Karpas-422 (cell line): ENCODE data around the gene TCP11L2. TPM values are rescaled to one million over a fixed set of nuclear protein-coding genes. Genes with fewer than 3 reads are reported as not detected.

Experiments
- DNase-seq: peaks from one replicate; pipeline ENCODE4 v3.0.0-alpha.2; 2015
- H2AFZ ChIP-seq: fragments of 200-600 bp; sonication (generic); 2 replicates; pipeline ENCODE4 v1.6.1; 2014; ENCODE audit warnings: antibody characterized with exemption, low read length, mixed read lengths
- H3K27ac ChIP-seq: fragments of 200-600 bp; sonication (generic); 2 replicates; pipeline ENCODE4 v1.5.1; 2014; ENCODE audit warnings: mild to moderate bottlenecking, low read length, moderate library complexity
- H3K27me3 ChIP-seq: fragments of 200-600 bp; sonication (generic); 2 replicates; pipeline ENCODE4 v1.6.1; 2014; ENCODE audit warnings: low read length, mixed read lengths
- H3K36me3 ChIP-seq: fragments of 200-600 bp; sonication (generic); 2 replicates; pipeline ENCODE4 v1.6.1; 2014; ENCODE audit warnings: low read length, mixed read lengths; ENCODE audit not compliant: insufficient read depth
- H3K4me1 ChIP-seq: fragments of 200-600 bp; sonication (generic); 2 replicates; pipeline ENCODE4 v1.6.1; 2014; ENCODE audit warnings: mild to moderate bottlenecking, low read length, mixed read lengths
- H3K4me2 ChIP-seq: fragments of 200-600 bp; sonication (generic); 2 replicates; pipeline ENCODE4 v1.6.1; 2014; ENCODE audit warnings: low read length, low read depth, mild to moderate bottlenecking; ENCODE audit not compliant: poor library complexity, severe bottlenecking
- H3K4me3 ChIP-seq: fragments of 200-600 bp; sonication (generic); 2 replicates; pipeline ENCODE4 v1.5.1; 2014; ENCODE audit warnings: mild to moderate bottlenecking, antibody characterized with exemption, low read length, mixed read lengths
- H3K79me2 ChIP-seq: fragments of 200-600 bp; sonication (generic); 2 replicates; pipeline ENCODE4 v1.6.1; 2014; ENCODE audit warnings: mild to moderate bottlenecking, low read length, mixed read lengths
- H3K9ac ChIP-seq: fragments of 200-600 bp; sonication (generic); 2 replicates; pipeline ENCODE4 v1.6.0; 2014; ENCODE audit warnings: low read length
- H3K9me2 ChIP-seq: fragments of 200-600 bp; sonication (generic), shearing (Covaris generic); replicated peaks from 2 replicates; pipeline ENCODE4 v1.6.0; 2014; ENCODE audit warnings: mild to moderate bottlenecking, low read length, moderate library complexity; ENCODE audit not compliant: insufficient read depth
- H3K9me3 ChIP-seq: fragments of 300-700, 200-600 bp; sonication (generic); 2 replicates; pipeline ENCODE4 v1.6.1; 2014; ENCODE audit warnings: low read length, mixed read lengths
- H4K20me1 ChIP-seq: fragments of 200-600 bp; sonication (generic); 2 replicates; pipeline ENCODE4 v1.6.1; 2014; ENCODE audit warnings: mild to moderate bottlenecking, antibody characterized with exemption, low read length, low read depth; ENCODE audit not compliant: insufficient read depth
- total RNA-seq: library from RNA; depleted of rRNA; stranded (reverse); fragments of >200 nt; shearing (Covaris generic); gene quantifications from 2 replicates; pipeline ENCODE4 v1.2.3, GENCODE V29; 2014; ENCODE audit warnings: low replicate concordance

The TCP11L2 gene
- total RNA-seq, 1 experiment from 2014 or later, result 55.9 TPM

DNA sequence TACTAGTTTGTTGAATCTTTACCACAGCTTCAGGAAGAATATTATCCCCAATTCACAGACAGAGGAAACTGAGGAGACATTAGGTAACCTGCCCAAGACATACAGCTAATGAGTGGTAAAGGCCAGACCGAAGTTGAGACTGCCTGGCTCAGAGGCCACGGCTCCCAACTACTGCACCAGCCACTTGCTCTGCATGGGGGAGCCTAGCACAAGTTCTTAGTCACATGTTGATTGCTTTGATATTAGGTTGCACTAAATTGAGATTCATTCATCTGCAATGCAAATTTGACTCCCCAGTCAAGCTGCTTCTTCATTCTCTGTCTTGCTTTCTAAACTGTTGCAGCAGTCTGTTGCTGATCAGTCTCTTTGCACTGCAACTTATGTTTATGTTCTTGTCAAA, 29.1 kb downstream of the TCP11L2 start:
- no peak overlapping the region; the same call in 1 of the 2 replicates for H3K9ac ChIP-seq
- H3K4me1 ChIP-seq, result peaks cover 70% of the 10 kb centered on the region
- H3K4me3 ChIP-seq, result peak overlapping the region; percentile 25
- H3K79me2 ChIP-seq, result no peaks in the 10 kb centered on the region
- H3K4me2 ChIP-seq, result peak overlapping the region; percentile 25
- no peaks in the 10 kb centered on the region for H3K27me3 ChIP-seq
- peak; percentile 74 for DNase-seq
- H3K9me3 ChIP-seq, result peaks cover 3% of the 10 kb centered on the region; the same call in 1 of the 2 replicates
- no peaks in the 10 kb centered on the region for H3K9me2 ChIP-seq
- H3K27ac ChIP-seq, result peak overlapping the region; percentile 57
- H2AFZ ChIP-seq, result no peak overlapping the region
- no peaks in the 10 kb centered on the region for H4K20me1 ChIP-seq
- H3K36me3 ChIP-seq, result peaks cover 6% of the 10 kb centered on the region; the same call in 1 of the 2 replicates

DNA sequence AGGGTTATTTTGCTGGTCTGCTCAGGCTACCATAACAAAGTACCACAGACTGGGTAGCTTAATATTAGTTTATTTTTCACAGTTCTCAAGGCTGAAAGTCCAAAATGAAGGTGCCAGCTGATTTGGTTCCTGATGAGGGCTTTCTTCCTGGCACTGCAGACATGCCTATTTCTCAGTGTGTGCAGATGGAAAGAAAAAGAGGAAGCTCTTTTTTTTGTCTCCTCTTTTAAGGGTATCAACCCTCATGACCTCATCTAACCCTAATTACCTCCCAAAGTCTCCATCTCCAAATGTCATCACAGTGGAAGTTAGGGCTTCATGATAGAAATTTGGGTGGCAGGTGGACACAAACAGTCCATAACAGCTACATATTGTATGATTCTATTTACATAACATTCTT, 30.0 kb downstream of the TCP11L2 start:
- Histone ChIP-seq H3K9me3 (peaks cover 3% of the 10 kb centered on the region; the same call in 1 of the 2 replicates), H4K20me1 (no peaks in the 10 kb centered on the region), H3K79me2 (no peaks in the 10 kb centered on the region), H3K9ac (no peak overlapping the region), H3K9me2 (no peaks in the 10 kb centered on the region), H3K27me3 (no peaks in the 10 kb centered on the region), H2AFZ (no peak overlapping the region), H3K4me3 (no peak overlapping the region), H3K36me3 (peaks cover 6% of the 10 kb centered on the region; the same call in 1 of the 2 replicates), H3K27ac (no peak overlapping the region), H3K4me2 (no peak overlapping the region), H3K4me1 (peaks cover 61% of the 10 kb centered on the region)
- DNase-seq, result peak; percentile 64

DNA sequence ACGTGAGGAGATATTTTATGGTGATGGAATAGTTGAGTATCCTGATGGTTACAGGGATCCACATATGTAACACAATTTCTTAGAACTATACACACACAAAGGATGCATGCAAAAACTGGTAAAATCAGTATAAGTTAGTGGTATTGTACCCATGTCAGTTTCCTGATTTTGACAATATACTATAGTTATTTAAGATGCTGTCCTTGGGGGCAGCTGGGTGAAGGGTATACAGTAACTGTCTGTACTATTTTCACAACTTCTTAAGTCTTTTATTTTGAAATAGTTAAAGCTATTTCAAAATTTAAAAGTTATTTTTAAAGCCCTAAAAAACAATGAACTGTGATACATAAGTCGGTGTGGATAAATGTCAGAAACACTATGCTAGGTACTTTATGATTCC, 30.5 kb downstream of the TCP11L2 start:
- no peaks in the 10 kb centered on the region for H3K27me3 ChIP-seq
- H3K4me3 ChIP-seq, result no peak overlapping the region
- DNase-seq, result peak; percentile 35
- no peaks in the 10 kb centered on the region for H3K79me2 ChIP-seq
- H3K4me2 ChIP-seq, result no peak overlapping the region
- peaks cover 6% of the 10 kb centered on the region; the same call in 1 of the 2 replicates for H3K36me3 ChIP-seq
- H2AFZ ChIP-seq, result no peak overlapping the region
- no peaks in the 10 kb centered on the region for H4K20me1 ChIP-seq
- H3K4me1 ChIP-seq, result peaks cover 56% of the 10 kb centered on the region
- no peak overlapping the region for H3K9ac ChIP-seq
- no peak overlapping the region for H3K27ac ChIP-seq
- no peaks in the 10 kb centered on the region for H3K9me2 ChIP-seq
- peaks cover 3% of the 10 kb centered on the region; the same call in 1 of the 2 replicates for H3K9me3 ChIP-seq

DNA sequence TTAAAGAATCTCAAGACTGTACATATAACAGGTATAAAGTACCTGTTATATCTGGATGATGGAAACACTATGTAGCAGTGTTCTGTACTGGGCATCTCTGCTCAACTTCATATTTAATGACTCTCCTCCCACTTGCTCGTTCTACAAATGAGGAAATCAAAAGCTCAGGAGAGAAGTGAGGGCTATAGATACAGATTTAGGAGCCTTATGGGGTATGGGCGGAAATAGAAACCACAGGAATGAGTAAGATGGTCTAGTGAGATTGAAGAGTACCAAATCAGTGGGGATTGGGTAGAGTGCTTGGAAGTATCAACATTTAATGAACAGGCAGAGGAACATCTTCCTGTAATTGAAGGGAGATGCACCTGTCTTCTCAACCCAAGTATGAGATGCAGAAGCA, 31.2 kb downstream of the TCP11L2 start:
- H3K27ac ChIP-seq, result no peak overlapping the region
- peaks cover 49% of the 10 kb centered on the region for H3K4me1 ChIP-seq
- H3K4me2 ChIP-seq, result no peak overlapping the region
- peak; percentile 38 for DNase-seq
- no peaks in the 10 kb centered on the region for H3K27me3 ChIP-seq
- H3K4me3 ChIP-seq, result no peak overlapping the region
- peaks cover 3% of the 10 kb centered on the region; the same call in 1 of the 2 replicates for H3K9me3 ChIP-seq
- no peak overlapping the region for H3K9ac ChIP-seq
- H3K9me2 ChIP-seq, result no peaks in the 10 kb centered on the region
- no peak overlapping the region for H2AFZ ChIP-seq
- no peaks in the 10 kb centered on the region for H4K20me1 ChIP-seq
- H3K36me3 ChIP-seq, result peaks cover 6% of the 10 kb centered on the region; the same call in 1 of the 2 replicates
- no peaks in the 10 kb centered on the region for H3K79me2 ChIP-seq

DNA sequence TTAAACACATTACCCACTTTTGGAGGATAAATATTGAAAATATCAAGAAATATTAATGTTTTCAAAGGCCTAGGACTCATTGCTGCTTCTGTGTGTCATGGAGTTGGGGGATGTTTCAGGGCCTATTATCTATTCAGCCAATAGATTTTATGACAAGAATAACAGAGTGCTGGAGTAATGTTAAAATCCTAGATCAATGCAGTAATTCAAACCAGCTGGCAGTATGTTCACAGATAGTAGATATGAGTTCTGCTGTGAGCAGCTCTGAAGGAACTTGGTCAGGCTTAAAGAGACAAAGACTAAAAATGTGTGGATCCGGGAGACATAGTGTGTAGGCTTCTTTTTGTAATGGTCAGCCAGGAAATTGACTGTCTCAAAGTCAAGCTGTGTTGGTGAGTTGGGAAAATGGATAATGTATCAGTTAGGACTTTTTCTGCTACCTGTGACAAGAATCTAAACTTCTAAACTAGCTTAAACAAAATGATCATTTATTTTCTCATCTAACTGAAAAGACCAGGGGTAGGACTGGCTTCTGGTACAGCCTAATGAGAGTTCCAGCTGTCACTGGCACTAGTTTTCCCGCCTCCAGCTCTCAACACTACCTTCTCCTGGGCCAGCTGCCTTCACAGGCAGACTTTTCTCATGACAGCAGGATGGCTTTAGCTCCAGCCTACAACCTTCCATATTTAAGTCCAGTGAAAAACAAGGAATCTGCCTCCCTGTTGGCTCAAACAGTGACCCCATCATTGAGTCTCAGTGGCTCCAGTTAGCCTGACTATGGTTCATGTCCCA, 38.7 kb downstream of the TCP11L2 start:
- peaks cover 9% of the 10 kb centered on the region; the same call in 1 of the 2 replicates for H3K36me3 ChIP-seq
- no peaks in the 10 kb centered on the region for H3K9me3 ChIP-seq
- peaks cover 6% of the 10 kb centered on the region for H3K4me1 ChIP-seq
- H3K27me3 ChIP-seq, result no peaks in the 10 kb centered on the region
- no peaks in the 10 kb centered on the region for H3K79me2 ChIP-seq
- H3K9me2 ChIP-seq, result no peaks in the 10 kb centered on the region
- H3K9ac ChIP-seq, result no peak overlapping the region
- DNase-seq, result no peak
- H3K27ac ChIP-seq, result no peak overlapping the region
- H2AFZ ChIP-seq, result no peak overlapping the region
- no peaks in the 10 kb centered on the region for H4K20me1 ChIP-seq
- no peak overlapping the region for H3K4me3 ChIP-seq
- H3K4me2 ChIP-seq, result no peak overlapping the region

DNA sequence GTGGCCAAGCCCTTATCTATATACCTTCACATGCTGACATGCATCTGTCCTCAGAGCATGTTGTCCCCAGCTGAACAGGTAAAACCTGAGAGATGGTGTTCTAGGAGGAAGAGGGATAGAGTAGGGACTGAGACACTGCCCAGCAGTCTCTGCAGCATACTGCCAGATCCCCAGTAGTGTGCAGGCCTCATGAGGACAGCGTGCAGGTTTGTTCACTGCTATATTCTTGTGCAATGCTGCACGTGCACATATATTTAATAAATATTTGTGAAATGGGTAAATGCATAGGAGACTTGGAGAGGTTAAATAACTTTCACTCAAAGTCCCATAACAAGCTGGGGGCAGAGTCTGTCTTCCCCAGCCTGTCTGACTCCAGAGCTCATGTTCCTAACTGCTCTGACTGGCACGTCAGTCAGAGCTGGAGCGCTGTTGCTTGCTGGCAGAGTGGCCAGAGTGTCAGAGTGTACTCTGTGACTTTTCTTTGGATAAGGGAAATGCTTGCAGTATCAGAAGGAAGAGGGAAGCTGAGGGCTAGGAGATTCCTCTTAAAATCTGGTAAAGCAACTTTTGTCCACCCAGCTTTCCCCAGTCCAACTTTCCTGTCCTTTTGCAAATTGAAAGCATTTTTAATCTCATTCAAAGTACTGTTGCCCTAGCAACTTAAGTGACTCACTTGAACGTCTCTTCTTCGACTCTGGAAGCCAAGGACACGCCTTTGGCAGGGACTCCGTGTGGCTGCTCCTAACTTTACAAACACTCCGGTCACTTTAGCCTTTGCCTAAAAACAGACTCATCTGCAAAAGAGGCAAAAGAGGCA, 40.1 kb downstream of the TCP11L2 start:
- no peak overlapping the region for H3K4me3 ChIP-seq
- H3K9ac ChIP-seq, result no peak overlapping the region
- no peak overlapping the region for H3K27ac ChIP-seq
- DNase-seq, result no peak
- no peaks in the 10 kb centered on the region for H3K79me2 ChIP-seq
- no peaks in the 10 kb centered on the region for H3K27me3 ChIP-seq
- H4K20me1 ChIP-seq, result no peaks in the 10 kb centered on the region
- H2AFZ ChIP-seq, result no peak overlapping the region
- no peak overlapping the region for H3K4me2 ChIP-seq
- no peaks in the 10 kb centered on the region for H3K9me2 ChIP-seq
- no peaks in the 10 kb centered on the region for H3K9me3 ChIP-seq
- peaks cover 11% of the 10 kb centered on the region; the same call in 1 of the 2 replicates for H3K36me3 ChIP-seq
- peaks cover 6% of the 10 kb centered on the region for H3K4me1 ChIP-seq

DNA sequence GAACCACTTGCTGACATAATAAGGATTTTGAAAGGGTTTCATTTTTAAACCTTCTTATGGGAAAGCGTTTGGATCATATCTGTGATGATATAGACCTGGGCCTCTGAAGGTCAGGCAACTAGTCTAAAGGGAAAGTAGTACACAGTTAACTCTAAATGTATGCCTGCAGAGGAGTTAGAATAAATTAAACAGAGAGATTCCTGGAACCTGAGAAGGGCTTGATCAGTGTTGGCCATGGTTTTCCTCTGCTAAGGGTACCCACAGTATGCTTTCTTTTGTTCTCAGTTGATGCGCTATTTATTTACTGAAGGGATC, 40.6 kb downstream of the TCP11L2 start:
- no peak overlapping the region for H2AFZ ChIP-seq
- H3K9me3 ChIP-seq, result no peaks in the 10 kb centered on the region
- no peaks in the 10 kb centered on the region for H3K79me2 ChIP-seq
- no peak overlapping the region for H3K9ac ChIP-seq
- H3K27me3 ChIP-seq, result no peaks in the 10 kb centered on the region
- no peaks in the 10 kb centered on the region for H4K20me1 ChIP-seq
- no peak overlapping the region for H3K27ac ChIP-seq
- H3K36me3 ChIP-seq, result peaks cover 11% of the 10 kb centered on the region; the same call in 1 of the 2 replicates
- H3K9me2 ChIP-seq, result no peaks in the 10 kb centered on the region
- H3K4me1 ChIP-seq, result peaks cover 6% of the 10 kb centered on the region
- H3K4me3 ChIP-seq, result no peak overlapping the region
- H3K4me2 ChIP-seq, result no peak overlapping the region
- no peak for DNase-seq

DNA sequence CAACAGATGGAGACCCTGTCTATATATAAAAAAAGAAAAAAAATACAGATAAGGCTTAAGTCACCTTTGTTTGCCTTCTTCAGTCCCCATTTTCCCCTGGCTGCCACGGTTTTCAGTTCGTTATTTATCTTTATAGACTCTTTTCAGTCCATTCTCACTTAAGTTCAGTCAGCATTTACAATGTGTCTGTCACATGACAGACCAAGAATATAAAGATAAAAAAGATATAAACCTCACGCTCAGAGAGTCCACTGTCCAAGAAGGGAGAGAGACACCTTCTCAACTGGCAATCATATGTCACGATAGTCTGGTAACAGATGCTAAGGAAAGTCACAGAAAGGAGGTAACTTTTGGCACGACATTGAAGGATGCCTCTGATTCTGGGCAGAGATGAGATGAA, 41.6 kb downstream of the TCP11L2 start:
- Histone ChIP-seq H3K27me3 (no peaks in the 10 kb centered on the region), H3K36me3 (peaks cover 11% of the 10 kb centered on the region; the same call in 1 of the 2 replicates), H3K4me3 (no peak overlapping the region), H3K27ac (no peak overlapping the region), H3K9ac (no peak overlapping the region), H3K4me1 (peaks cover 6% of the 10 kb centered on the region), H4K20me1 (no peaks in the 10 kb centered on the region), H2AFZ (no peak overlapping the region), H3K9me3 (no peaks in the 10 kb centered on the region), H3K4me2 (no peak overlapping the region), H3K9me2 (no peaks in the 10 kb centered on the region), H3K79me2 (no peaks in the 10 kb centered on the region)
- DNase-seq, result no peak
